ENCODE data around the gene TRIM33.
A peak's percentile ranks its signal among the peaks of the same experiment; 100 is the strongest.

The TRIM33 gene

GRCh38 chr1:114352797-114353196, 158.2 kb downstream of the TRIM33 start:
- Histone ChIP-seq H3K4me3 (ENCODE audit: low read depth, low read length) (no peak overlapping the region), H3K36me3 (no peaks in the 10 kb centered on the region), H3K27me3 (no peaks in the 10 kb centered on the region), H3K9me3 (no peaks in the 10 kb centered on the region), H3K4me1 (no peaks in the 10 kb centered on the region)
- no peak for TF ChIP-seq CTCF (IDR thresholded peaks at IDR 0.05; ENCODE audit: low read depth, low read length)
- DNase-seq: peak; percentile 19

GRCh38 chr1:114350731-114351445, 160.1 kb downstream of the TRIM33 start:
- DNase-seq: no peak
- no peak overlapping the region for H3K4me3 ChIP-seq (ENCODE audit: low read depth, low read length)
- no peaks in the 10 kb centered on the region for H3K27me3 ChIP-seq
- no peaks in the 10 kb centered on the region for H3K9me3 ChIP-seq
- no peaks in the 10 kb centered on the region for H3K4me1 ChIP-seq
- TF ChIP-seq CTCF (IDR thresholded peaks at IDR 0.05; ENCODE audit: low read depth, low read length): no peak
- no peaks in the 10 kb centered on the region for H3K36me3 ChIP-seq

GRCh38 chr1:114349891-114350605, 161.0 kb downstream of the TRIM33 start:
- TF ChIP-seq CTCF (IDR thresholded peaks at IDR 0.05; ENCODE audit: low read depth, low read length): no peak
- Histone ChIP-seq H3K9me3 (no peaks in the 10 kb centered on the region), H3K27me3 (no peaks in the 10 kb centered on the region), H3K4me3 (ENCODE audit: low read depth, low read length) (no peak overlapping the region), H3K4me1 (no peaks in the 10 kb centered on the region), H3K36me3 (no peaks in the 10 kb centered on the region)
- DNase-seq: no peak

DNA sequence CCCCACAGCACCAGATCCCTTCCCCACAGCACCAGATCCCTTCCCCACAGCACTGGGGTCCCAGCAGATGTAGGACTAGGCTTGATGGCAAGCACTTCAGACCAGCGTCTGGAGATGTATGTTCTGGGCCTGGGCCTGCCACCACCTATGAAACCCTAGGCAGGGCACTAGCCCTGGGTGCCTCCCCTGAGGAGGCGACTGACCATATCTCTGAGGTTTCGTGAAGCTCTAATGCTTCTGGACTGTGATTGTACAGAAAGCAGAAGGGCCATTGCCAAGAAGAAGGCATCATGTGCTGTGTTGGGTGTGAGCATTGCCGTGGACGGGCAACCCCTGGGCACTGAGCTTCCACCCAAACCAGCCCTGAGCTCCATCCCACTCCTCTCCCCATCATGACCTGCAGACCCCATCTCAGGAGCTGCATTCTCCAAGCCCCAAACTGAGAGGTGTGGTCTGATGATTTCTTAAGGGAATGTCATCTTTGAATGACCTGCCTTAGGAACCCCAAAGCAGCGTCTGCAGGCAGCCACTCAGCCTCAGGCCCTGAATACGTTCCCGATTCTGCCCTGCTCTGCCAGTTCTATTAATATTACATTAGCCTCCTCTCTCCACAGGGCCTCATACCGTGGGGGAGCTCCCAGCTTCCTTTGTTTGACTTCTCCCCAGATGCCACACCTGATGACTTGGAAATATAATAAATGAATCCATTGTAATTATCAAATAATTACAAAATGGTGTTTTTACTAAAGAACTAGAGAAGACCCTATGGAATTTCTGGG, 163.4 kb downstream of the TRIM33 start:
- no peaks in the 10 kb centered on the region for H3K36me3 ChIP-seq
- no peaks in the 10 kb centered on the region for H3K27me3 ChIP-seq
- H3K4me3 ChIP-seq (ENCODE audit: low read depth, low read length): no peak overlapping the region
- H3K4me1 ChIP-seq: no peaks in the 10 kb centered on the region
- no peaks in the 10 kb centered on the region for H3K9me3 ChIP-seq
- no peak for TF ChIP-seq CTCF (IDR thresholded peaks at IDR 0.05; ENCODE audit: low read depth, low read length)
- DNase-seq: no peak

- Histone ChIP-seq H3K4me3 (ENCODE audit: low read depth, low read length) (peak overlapping the region; percentile 78), H3K9me3 (no peaks in the 10 kb centered on the region), H3K36me3 (no peaks in the 10 kb centered on the region), H3K27me3 (no peaks in the 10 kb centered on the region), H3K4me1 (no peaks in the 10 kb centered on the region)
- peak; percentile 100 for TF ChIP-seq CTCF (IDR thresholded peaks at IDR 0.05; ENCODE audit: low read depth, low read length)
- peak; percentile 94 for DNase-seq
Measured at GRCh38 chr1:114346480-114347029, 164.4 kb downstream of the TRIM33 start.

All from BE2C (cell line).